ENCODE data around the gene PSEN1.

DNA sequence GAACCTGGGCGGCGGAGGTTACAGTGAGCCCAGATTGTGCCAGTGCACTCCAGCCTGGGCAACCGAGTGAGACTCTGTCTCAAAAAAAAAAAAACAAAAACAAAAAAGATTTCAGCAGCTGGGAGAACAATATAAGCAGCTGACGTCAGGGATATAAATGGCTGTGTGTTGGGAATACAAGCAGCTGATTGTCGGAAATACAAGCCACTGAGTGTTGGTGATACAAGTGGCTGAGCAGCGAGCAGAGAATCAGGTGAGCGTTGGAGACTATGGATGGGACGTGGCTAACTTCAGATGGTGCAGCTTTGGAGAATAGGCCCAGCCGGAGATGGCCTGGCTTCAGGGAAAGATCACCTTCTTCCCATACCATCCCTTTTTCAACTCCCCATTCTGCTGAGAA, 32.0 kb downstream of the PSEN1 start:
- TF ChIP-seq, protein P1, sequence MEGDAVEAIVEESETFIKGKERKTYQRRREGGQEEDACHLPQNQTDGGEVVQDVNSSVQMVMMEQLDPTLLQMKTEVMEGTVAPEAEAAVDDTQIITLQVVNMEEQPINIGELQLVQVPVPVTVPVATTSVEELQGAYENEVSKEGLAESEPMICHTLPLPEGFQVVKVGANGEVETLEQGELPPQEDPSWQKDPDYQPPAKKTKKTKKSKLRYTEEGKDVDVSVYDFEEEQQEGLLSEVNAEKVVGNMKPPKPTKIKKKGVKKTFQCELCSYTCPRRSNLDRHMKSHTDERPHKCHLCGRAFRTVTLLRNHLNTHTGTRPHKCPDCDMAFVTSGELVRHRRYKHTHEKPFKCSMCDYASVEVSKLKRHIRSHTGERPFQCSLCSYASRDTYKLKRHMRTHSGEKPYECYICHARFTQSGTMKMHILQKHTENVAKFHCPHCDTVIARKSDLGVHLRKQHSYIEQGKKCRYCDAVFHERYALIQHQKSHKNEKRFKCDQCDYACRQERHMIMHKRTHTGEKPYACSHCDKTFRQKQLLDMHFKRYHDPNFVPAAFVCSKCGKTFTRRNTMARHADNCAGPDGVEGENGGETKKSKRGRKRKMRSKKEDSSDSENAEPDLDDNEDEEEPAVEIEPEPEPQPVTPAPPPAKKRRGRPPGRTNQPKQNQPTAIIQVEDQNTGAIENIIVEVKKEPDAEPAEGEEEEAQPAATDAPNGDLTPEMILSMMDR (IDR thresholded peaks at IDR 0.05): no peak
- no peak for TF ChIP-seq ZFX (IDR thresholded peaks at IDR 0.05; ENCODE audit: borderline replicate concordance)

Data from 22Rv1 (cell line).